ENCODE results near the gene BRD9.

- TF ChIP-seq CTCF (IDR thresholded peaks at IDR 0.05; ENCODE audit: low read depth, low read length) (no peak), POLR2A (IDR thresholded peaks at IDR 0.05; ENCODE audit: extremely low read depth, insufficient read length) (no peak)
These were observed 11.1 kb upstream of the BRD9 start for GRCh38 chr5:903756-904096.

All from NB4 (cell line).